ENCODE results near the gene RSPH1.

DNA sequence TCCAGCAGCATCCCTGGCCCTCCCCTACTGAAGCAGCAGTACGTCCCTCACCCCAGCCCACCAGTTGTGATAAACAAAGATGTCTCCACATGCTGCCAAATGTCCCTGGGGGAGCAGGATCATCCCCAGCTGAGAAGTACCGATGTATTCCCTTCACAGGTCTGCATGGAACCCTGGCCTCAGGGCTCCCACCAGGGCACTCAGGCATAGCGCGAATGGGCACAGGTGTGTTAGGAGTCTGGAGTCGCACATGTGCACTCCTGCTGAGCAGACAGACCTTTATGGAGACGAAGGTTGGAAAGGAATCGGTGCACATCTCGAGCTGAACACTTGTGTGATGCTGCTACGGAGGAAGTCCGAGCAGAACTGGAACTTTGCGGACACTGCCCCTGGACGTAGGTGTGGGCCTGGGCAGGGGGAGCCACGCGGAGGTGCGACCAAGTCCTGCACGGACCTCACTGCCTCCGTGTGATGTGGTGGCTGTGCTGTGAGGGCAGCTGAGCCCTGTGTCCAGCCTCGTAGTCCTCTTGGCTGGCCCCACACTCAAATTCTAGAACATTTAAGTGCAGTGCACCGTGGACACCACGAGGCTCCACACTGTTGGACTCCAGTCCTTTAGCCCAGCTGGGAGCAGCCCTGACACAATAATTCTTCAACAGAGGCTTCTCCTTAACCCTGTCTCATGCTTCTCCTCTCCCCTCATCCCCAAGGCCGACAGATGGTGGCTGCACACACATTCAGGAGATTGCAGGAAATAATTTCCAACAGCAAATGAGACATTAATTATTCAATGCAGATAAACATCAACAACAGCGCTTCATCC lies 43.4 kb downstream of the RSPH1 start:
- TF ChIP-seq, protein P1, sequence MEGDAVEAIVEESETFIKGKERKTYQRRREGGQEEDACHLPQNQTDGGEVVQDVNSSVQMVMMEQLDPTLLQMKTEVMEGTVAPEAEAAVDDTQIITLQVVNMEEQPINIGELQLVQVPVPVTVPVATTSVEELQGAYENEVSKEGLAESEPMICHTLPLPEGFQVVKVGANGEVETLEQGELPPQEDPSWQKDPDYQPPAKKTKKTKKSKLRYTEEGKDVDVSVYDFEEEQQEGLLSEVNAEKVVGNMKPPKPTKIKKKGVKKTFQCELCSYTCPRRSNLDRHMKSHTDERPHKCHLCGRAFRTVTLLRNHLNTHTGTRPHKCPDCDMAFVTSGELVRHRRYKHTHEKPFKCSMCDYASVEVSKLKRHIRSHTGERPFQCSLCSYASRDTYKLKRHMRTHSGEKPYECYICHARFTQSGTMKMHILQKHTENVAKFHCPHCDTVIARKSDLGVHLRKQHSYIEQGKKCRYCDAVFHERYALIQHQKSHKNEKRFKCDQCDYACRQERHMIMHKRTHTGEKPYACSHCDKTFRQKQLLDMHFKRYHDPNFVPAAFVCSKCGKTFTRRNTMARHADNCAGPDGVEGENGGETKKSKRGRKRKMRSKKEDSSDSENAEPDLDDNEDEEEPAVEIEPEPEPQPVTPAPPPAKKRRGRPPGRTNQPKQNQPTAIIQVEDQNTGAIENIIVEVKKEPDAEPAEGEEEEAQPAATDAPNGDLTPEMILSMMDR (IDR thresholded peaks at IDR 0.05; ENCODE audit: low read depth, low read length, missing input control): no peak
- TF ChIP-seq NR2F2 (IDR thresholded peaks at IDR 0.05) (no peak), SP1 (IDR thresholded peaks at IDR 0.05) (no peak), RXRA (IDR thresholded peaks at IDR 0.05) (no peak), TAF1 (conservative IDR thresholded peaks at IDR 0.05) (no peak), RAD21 (IDR thresholded peaks at IDR 0.05) (no peak), EGR1 (IDR thresholded peaks at IDR 0.05; ENCODE audit: low read depth in 2 of 2) (no peak), HNF4A (conservative IDR thresholded peaks at IDR 0.05) (no peak), YY1 (IDR thresholded peaks at IDR 0.05) (no peak)
- TF ChIP-seq, protein P2, sequence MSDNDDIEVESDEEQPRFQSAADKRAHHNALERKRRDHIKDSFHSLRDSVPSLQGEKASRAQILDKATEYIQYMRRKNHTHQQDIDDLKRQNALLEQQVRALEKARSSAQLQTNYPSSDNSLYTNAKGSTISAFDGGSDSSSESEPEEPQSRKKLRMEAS (IDR thresholded peaks at IDR 0.05): no peak
- TF ChIP-seq, protein P3, sequence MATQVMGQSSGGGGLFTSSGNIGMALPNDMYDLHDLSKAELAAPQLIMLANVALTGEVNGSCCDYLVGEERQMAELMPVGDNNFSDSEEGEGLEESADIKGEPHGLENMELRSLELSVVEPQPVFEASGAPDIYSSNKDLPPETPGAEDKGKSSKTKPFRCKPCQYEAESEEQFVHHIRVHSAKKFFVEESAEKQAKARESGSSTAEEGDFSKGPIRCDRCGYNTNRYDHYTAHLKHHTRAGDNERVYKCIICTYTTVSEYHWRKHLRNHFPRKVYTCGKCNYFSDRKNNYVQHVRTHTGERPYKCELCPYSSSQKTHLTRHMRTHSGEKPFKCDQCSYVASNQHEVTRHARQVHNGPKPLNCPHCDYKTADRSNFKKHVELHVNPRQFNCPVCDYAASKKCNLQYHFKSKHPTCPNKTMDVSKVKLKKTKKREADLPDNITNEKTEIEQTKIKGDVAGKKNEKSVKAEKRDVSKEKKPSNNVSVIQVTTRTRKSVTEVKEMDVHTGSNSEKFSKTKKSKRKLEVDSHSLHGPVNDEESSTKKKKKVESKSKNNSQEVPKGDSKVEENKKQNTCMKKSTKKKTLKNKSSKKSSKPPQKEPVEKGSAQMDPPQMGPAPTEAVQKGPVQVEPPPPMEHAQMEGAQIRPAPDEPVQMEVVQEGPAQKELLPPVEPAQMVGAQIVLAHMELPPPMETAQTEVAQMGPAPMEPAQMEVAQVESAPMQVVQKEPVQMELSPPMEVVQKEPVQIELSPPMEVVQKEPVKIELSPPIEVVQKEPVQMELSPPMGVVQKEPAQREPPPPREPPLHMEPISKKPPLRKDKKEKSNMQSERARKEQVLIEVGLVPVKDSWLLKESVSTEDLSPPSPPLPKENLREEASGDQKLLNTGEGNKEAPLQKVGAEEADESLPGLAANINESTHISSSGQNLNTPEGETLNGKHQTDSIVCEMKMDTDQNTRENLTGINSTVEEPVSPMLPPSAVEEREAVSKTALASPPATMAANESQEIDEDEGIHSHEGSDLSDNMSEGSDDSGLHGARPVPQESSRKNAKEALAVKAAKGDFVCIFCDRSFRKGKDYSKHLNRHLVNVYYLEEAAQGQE (IDR thresholded peaks at IDR 0.05): no peak
- TF ChIP-seq, protein P4, sequence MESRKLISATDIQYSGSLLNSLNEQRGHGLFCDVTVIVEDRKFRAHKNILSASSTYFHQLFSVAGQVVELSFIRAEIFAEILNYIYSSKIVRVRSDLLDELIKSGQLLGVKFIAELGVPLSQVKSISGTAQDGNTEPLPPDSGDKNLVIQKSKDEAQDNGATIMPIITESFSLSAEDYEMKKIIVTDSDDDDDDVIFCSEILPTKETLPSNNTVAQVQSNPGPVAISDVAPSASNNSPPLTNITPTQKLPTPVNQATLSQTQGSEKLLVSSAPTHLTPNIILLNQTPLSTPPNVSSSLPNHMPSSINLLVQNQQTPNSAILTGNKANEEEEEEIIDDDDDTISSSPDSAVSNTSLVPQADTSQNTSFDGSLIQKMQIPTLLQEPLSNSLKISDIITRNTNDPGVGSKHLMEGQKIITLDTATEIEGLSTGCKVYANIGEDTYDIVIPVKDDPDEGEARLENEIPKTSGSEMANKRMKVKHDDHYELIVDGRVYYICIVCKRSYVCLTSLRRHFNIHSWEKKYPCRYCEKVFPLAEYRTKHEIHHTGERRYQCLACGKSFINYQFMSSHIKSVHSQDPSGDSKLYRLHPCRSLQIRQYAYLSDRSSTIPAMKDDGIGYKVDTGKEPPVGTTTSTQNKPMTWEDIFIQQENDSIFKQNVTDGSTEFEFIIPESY (IDR thresholded peaks at IDR 0.05): no peak
